Type B pancreatic cell (in vitro differentiated cells): ENCODE results near the gene RGS9. TPM values are rescaled to one million over a fixed set of nuclear protein-coding genes. Genes with fewer than 3 reads are reported as not detected.

ENCODE experiments used
- DNase-seq: peaks from one replicate; pipeline ENCODE4 v3.0.0; 2021; ENCODE audit warnings: mixed read lengths; ENCODE audit not compliant: unreplicated experiment; ENCODE audit errors: extremely low spot score
- H3K27ac Mint-ChIP-seq: 2 replicates; pipeline ENCODE4 v1.8.0; 2021; ENCODE audit warnings: mild to moderate bottlenecking, mixed read lengths
- H3K27me3 Mint-ChIP-seq: 2 replicates; pipeline ENCODE4 v1.8.0; 2021; ENCODE audit warnings: mixed read lengths
- H3K36me3 Mint-ChIP-seq: 2 replicates; pipeline ENCODE4 v1.8.0; 2021; ENCODE audit warnings: mixed read lengths
- H3K4me1 Mint-ChIP-seq: one replicate; pipeline ENCODE4 v1.8.0; 2021; ENCODE audit warnings: mixed read lengths; ENCODE audit not compliant: unreplicated experiment
- H3K4me3 Mint-ChIP-seq: 2 replicates; pipeline ENCODE4 v1.8.0; 2021; ENCODE audit warnings: mild to moderate bottlenecking, mixed read lengths
- H3K9me3 Mint-ChIP-seq: 2 replicates; pipeline ENCODE4 v1.8.0; 2021; ENCODE audit warnings: mixed read lengths
- total RNA-seq: library from RNA; stranded (reverse); gene quantifications from 2 replicates; pipeline ENCODE4 v1.2.1, GENCODE V29; 2021; ENCODE audit warnings: low replicate concordance
- TF ChIP-seq, protein P1 (sequence below): fragments of 200-600 bp; sonication (generic); conservative IDR thresholded peaks from 2 replicates; pipeline ENCODE4 v1.5.0; 2021; ENCODE audit warnings: antibody characterized with exemption, mild to moderate bottlenecking

Gene RGS9
- total RNA-seq, 1 donor from 2014 or later: 5.5 TPM

DNA sequence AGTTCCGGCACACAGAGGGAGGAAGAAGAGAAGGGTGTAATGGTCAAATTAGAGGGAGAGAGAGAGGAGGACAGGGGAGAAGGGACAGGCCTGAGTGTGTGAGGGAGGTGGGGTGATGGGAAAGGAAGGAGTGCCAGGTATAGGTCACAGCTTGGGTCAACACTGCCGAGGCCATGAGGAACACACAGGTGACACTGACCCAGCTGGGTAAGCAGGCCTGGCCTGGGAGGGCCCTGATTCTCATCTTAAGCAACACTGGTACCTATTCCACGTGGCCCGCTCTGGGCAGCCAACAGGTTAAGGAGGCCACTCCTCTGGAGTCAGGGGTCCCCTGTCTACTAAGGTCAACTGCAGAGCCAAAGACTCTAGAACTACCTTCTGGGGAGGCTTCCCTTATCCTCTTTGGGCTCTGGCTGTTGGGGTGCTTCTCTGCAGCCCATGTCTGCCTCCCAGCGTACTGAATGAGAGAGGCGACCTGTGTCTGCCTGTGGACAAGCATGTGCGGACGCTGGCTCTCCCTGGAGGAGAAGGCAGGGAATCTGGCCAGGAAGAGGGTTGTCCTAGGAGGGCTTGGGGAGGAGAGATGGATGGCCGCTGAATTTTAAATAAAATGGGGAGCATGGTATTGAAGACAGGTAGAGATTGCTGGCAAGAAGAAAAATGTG, 57.6 kb downstream of the RGS9 start:
- Mint-ChIP-seq H3K4me1 (peaks cover 6% of the 10 kb centered on the region), H3K9me3 (no peaks in the 10 kb centered on the region), H3K27ac (no peak overlapping the region), H3K4me3 (no peak overlapping the region), H3K27me3 (peaks cover 4% of the 10 kb centered on the region), H3K36me3 (no peaks in the 10 kb centered on the region)
- TF ChIP-seq, protein P1, sequence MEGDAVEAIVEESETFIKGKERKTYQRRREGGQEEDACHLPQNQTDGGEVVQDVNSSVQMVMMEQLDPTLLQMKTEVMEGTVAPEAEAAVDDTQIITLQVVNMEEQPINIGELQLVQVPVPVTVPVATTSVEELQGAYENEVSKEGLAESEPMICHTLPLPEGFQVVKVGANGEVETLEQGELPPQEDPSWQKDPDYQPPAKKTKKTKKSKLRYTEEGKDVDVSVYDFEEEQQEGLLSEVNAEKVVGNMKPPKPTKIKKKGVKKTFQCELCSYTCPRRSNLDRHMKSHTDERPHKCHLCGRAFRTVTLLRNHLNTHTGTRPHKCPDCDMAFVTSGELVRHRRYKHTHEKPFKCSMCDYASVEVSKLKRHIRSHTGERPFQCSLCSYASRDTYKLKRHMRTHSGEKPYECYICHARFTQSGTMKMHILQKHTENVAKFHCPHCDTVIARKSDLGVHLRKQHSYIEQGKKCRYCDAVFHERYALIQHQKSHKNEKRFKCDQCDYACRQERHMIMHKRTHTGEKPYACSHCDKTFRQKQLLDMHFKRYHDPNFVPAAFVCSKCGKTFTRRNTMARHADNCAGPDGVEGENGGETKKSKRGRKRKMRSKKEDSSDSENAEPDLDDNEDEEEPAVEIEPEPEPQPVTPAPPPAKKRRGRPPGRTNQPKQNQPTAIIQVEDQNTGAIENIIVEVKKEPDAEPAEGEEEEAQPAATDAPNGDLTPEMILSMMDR: no peak
- no peak for DNase-seq

DNA sequence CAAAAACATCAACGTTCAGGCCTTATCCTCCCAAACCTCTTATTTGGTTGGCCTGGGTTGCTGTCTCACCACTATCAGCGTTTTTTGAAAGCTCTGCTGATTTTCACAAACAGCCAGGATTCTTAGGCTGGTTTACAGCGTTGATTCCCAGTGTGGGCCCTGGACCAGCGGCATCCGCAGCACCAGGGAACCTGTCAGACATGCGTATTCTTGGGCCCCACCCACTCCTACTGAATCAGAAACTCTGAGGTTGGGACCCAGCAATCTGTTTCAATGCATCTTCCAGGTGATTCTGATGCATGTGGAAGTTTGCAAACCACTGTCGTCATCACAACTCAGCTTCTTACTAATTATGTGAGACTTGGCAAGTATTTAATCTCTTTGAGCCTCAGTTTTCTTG, 58.5 kb downstream of the RGS9 start:
- DNase-seq: no peak
- H3K9me3 Mint-ChIP-seq: no peaks in the 10 kb centered on the region
- H3K27ac Mint-ChIP-seq: no peak overlapping the region
- TF ChIP-seq, protein P1: no peak
- H3K36me3 Mint-ChIP-seq: no peaks in the 10 kb centered on the region
- H3K4me1 Mint-ChIP-seq: peaks cover 6% of the 10 kb centered on the region
- no peak overlapping the region for H3K4me3 Mint-ChIP-seq
- peaks cover 4% of the 10 kb centered on the region for H3K27me3 Mint-ChIP-seq

DNA sequence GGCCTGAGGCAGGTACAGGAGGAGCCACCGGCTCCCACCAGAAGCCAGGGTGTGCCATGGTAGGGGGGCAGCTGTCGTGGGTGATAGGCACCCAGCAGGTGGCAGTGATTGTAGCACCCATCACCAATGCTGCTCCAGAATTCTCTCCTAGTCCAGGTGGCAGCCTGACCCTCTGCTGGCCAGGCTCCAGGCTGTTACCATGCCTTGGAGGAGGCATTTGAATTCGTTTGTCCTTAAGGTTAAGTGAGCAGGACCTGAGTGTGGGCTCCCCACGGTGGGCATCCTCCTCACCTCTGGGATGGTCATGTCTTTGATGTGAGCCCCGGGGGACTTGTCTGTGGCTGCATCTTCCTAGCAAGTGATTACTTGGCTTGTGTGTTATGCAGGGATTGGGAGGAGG, 59.4 kb downstream of the RGS9 start:
- TF ChIP-seq, protein P1: no peak
- Mint-ChIP-seq H3K27ac (no peak overlapping the region), H3K4me1 (peaks cover 6% of the 10 kb centered on the region), H3K27me3 (peaks cover 4% of the 10 kb centered on the region), H3K9me3 (no peaks in the 10 kb centered on the region), H3K36me3 (no peaks in the 10 kb centered on the region), H3K4me3 (no peak overlapping the region)
- DNase-seq: no peak

DNA sequence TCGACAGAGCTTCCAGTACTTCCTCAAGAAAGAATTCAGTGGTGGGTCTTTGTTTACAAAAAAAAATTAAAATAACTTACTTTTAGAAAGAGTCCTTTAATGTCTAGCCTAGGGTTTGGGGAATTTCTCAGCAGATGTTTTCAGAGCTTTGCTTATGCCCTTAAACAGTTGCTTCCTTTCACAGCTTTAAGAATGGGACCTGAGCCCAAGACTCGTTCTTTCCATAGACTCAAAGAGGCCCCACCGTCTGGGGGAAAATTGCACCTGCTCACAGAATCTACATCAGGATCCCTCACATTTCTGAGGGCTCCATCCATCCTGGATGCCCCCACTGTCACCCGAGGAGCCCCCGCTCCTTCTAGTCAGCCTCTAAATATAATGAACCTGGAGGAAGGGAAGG, 60.0 kb downstream of the RGS9 start:
- H3K27me3 Mint-ChIP-seq: peaks cover 4% of the 10 kb centered on the region
- TF ChIP-seq, protein P1: no peak
- no peak for DNase-seq
- H3K9me3 Mint-ChIP-seq: no peaks in the 10 kb centered on the region
- no peak overlapping the region for H3K27ac Mint-ChIP-seq
- peaks cover 6% of the 10 kb centered on the region for H3K4me1 Mint-ChIP-seq
- no peak overlapping the region for H3K4me3 Mint-ChIP-seq
- H3K36me3 Mint-ChIP-seq: no peaks in the 10 kb centered on the region

DNA sequence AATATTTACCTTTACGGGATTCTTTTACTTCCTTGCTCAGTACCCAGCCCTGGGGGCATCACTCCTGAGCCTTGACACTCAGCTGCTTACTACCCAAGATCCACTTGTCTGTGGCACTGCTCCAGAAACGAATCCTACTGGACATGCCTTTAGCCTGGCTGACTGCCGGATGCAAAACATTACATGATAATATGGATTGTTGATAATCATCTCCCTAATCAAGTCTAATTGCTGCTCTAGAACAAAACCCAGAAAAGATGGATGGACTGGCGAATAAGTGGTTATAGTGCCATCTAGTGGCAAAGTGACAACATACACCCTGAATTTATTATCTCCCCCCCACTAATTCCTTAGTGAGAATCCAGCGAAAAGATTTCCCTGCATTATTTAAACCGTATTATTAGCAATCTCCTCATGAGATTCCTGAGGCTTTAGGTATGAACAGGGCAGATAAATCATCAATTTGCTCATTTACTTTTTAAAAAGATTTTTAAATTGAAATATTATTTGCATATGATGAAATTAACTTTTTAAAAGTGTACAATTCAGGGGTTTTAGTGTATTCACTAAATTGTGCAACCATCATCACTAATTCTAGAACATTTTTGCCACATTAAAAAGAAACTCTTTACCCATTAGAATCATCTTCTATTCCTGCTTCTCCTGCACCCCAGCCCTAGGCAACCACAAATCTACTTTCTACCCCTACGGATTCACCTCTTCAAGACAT, 61.6 kb downstream of the RGS9 start:
- H3K27ac Mint-ChIP-seq: no peak overlapping the region
- DNase-seq: no peak

More for the DNA sequence above, 61.6 kb downstream of the RGS9 start:
- H3K27me3 Mint-ChIP-seq: peaks cover 4% of the 10 kb centered on the region
- no peak overlapping the region for H3K4me3 Mint-ChIP-seq
- TF ChIP-seq, protein P1: peak; percentile 92
- peaks cover 6% of the 10 kb centered on the region for H3K4me1 Mint-ChIP-seq
- no peaks in the 10 kb centered on the region for H3K9me3 Mint-ChIP-seq
- H3K36me3 Mint-ChIP-seq: no peaks in the 10 kb centered on the region
